ENCODE data around the gene THSD7B. TPM values are rescaled to one million over a fixed set of nuclear protein-coding genes. Genes with fewer than 3 reads are reported as not detected.

The THSD7B gene
- total RNA-seq, 1 donor from 2014 or later = 0.38 TPM

- no peaks in the 10 kb centered on the region for H3K27me3 ChIP-seq (ENCODE audit: low read depth)
- intact Hi-C loops (cut with DNase I) = no loop called here
- no peaks in the 10 kb centered on the region for H3K4me1 ChIP-seq
- DNase-seq = no peak
- no peak for ATAC-seq
- no peak overlapping the region for H3K27ac ChIP-seq
- no peak overlapping the region for H3K4me3 ChIP-seq
- no peaks in the 10 kb centered on the region for H3K9me3 ChIP-seq
- H3K36me3 ChIP-seq = no peaks in the 10 kb centered on the region
- TF ChIP-seq, protein P1, sequence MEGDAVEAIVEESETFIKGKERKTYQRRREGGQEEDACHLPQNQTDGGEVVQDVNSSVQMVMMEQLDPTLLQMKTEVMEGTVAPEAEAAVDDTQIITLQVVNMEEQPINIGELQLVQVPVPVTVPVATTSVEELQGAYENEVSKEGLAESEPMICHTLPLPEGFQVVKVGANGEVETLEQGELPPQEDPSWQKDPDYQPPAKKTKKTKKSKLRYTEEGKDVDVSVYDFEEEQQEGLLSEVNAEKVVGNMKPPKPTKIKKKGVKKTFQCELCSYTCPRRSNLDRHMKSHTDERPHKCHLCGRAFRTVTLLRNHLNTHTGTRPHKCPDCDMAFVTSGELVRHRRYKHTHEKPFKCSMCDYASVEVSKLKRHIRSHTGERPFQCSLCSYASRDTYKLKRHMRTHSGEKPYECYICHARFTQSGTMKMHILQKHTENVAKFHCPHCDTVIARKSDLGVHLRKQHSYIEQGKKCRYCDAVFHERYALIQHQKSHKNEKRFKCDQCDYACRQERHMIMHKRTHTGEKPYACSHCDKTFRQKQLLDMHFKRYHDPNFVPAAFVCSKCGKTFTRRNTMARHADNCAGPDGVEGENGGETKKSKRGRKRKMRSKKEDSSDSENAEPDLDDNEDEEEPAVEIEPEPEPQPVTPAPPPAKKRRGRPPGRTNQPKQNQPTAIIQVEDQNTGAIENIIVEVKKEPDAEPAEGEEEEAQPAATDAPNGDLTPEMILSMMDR (IDR thresholded peaks at IDR 0.05) = no peak
Observed at GRCh38 chr2:137655814-137656213, 890.5 kb downstream of the THSD7B start.

- TF ChIP-seq, protein P1 (IDR thresholded peaks at IDR 0.05) = no peak
- DNase-seq (no peak), ATAC-seq (no peak)
- H3K9me3 ChIP-seq = no peaks in the 10 kb centered on the region
- H3K27me3 ChIP-seq (ENCODE audit: low read depth) = no peaks in the 10 kb centered on the region
- H3K4me1 ChIP-seq = no peaks in the 10 kb centered on the region
- no peak overlapping the region for H3K27ac ChIP-seq
- no peaks in the 10 kb centered on the region for H3K36me3 ChIP-seq
- H3K4me3 ChIP-seq = no peak overlapping the region
- intact Hi-C loops (cut with DNase I) = no loop called here
Observed at GRCh38 chr2:137658433-137658832, 893.1 kb downstream of the THSD7B start.

DNA sequence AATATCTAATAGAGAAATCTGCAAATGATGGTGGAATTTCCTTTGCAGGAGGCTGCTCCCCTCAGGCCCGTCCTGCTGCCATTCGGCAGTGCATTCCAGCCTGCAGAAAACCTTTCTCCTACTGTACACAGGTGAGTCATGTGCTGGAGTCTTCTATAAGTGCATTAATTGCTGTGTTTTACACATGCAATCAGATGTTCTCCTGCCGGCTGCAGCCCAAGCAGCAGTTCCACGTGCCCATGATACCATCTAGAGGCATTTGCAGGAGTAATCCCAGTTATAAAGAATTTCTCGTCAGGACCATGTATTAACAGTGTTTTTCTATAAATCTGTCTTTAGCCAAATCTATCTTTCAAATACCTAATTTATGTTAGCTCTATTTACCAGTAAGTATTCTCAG lies 894.3 kb downstream of the THSD7B start:
- H3K4me3 ChIP-seq = no peak overlapping the region
- no peaks in the 10 kb centered on the region for H3K9me3 ChIP-seq
- H3K36me3 ChIP-seq = no peaks in the 10 kb centered on the region
- intact Hi-C loops (cut with DNase I) = no loop called here
- no peak for DNase-seq
- ATAC-seq = peak; percentile 39 to 73
- H3K27me3 ChIP-seq (ENCODE audit: low read depth) = no peaks in the 10 kb centered on the region
- H3K4me1 ChIP-seq = no peaks in the 10 kb centered on the region
- TF ChIP-seq, protein P1 (IDR thresholded peaks at IDR 0.05) = peak; percentile 18
- H3K27ac ChIP-seq = no peak overlapping the region

- TF ChIP-seq, protein P1 (IDR thresholded peaks at IDR 0.05) = no peak
- H3K27ac ChIP-seq = no peak overlapping the region
- no peak overlapping the region for H3K4me3 ChIP-seq
- no peaks in the 10 kb centered on the region for H3K27me3 ChIP-seq (ENCODE audit: low read depth)
- intact Hi-C loops (cut with DNase I) = no loop called here
- H3K9me3 ChIP-seq = no peaks in the 10 kb centered on the region
- DNase-seq (no peak), ATAC-seq (no peak)
- H3K4me1 ChIP-seq = no peaks in the 10 kb centered on the region
- no peaks in the 10 kb centered on the region for H3K36me3 ChIP-seq
Observed at GRCh38 chr2:137670111-137670510, 904.8 kb downstream of the THSD7B start.

DNA sequence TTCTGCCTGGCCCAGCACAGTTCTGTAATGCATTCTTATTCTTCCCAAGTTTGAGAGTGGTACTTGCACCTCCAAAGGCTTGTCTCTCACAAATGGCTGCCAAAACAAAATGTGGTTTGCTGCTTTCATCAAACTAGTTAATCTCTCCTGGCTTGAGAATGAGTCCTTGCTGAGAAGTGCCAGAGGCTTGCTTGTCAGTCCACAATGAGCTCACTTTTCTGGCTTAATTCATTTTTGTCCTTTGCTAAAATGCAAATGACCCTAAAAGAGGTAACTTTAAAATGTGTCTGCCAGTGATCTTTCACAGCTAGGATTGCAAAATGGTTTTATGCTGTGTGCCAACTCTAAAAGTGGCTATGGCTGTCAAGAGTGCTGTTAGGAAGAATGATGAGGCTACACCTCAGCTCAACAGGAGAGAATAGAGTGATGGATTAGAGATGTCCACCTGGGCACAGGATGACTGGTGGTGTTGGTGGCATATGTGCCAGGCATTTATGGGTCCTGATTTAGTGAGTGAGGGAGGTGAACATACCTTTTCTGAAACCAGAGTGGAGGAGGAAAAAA lies 907.7 kb downstream of the THSD7B start:
- no peak overlapping the region for H3K27ac ChIP-seq

More for the DNA sequence above, 907.7 kb downstream of the THSD7B start:
- no peak for DNase-seq
- Histone ChIP-seq H3K27me3 (ENCODE audit: low read depth) (no peaks in the 10 kb centered on the region), H3K4me1 (no peaks in the 10 kb centered on the region), H3K9me3 (no peaks in the 10 kb centered on the region), H3K4me3 (no peak overlapping the region), H3K36me3 (no peaks in the 10 kb centered on the region)
- TF ChIP-seq, protein P1 (IDR thresholded peaks at IDR 0.05) = no peak
- no peak for ATAC-seq
- intact Hi-C loops (cut with DNase I) = no loop called here
